KMS-11 (cell line): ENCODE measurements around the gene NOC4L.

Source experiments
- H2AFZ ChIP-seq: fragments of 200-600 bp; sonication (generic); 2 replicates; pipeline ENCODE4 v1.6.1; 2016; ENCODE audit warnings: antibody characterized with exemption, mixed run types, low read depth
- H3K27ac ChIP-seq: fragments of 200-600 bp; sonication (generic); 2 replicates; pipeline ENCODE4 v1.6.1; 2016; ENCODE audit warnings: mild to moderate bottlenecking, mixed run types
- H3K27me3 ChIP-seq: fragments of 200-600 bp; sonication (generic); 2 replicates; pipeline ENCODE4 v1.6.1; 2017; ENCODE audit warnings: mild to moderate bottlenecking, low read depth, mixed run types, moderate library complexity; ENCODE audit not compliant: insufficient read depth
- H3K36me3 ChIP-seq: fragments of 200-600 bp; sonication (generic); 2 replicates; pipeline ENCODE4 v1.6.1; 2017; ENCODE audit warnings: mild to moderate bottlenecking, mixed run types; ENCODE audit not compliant: insufficient read depth
- H3K4me1 ChIP-seq: fragments of 200-600 bp; sonication (generic); 2 replicates; pipeline ENCODE4 v1.6.1; 2016; ENCODE audit warnings: mild to moderate bottlenecking, low read depth, mixed run types; ENCODE audit not compliant: poor library complexity, severe bottlenecking
- H3K4me2 ChIP-seq: fragments of 200-600 bp; sonication (generic); 2 replicates; pipeline ENCODE4 v1.7.0; 2016; ENCODE audit warnings: mild to moderate bottlenecking, mixed run types
- H3K4me3 ChIP-seq: fragments of 200-600 bp; sonication (generic); IDR thresholded peaks from 2 replicates; pipeline ENCODE4 v1.6.1; 2017; ENCODE audit warnings: low read depth, low read length, mixed read lengths; ENCODE audit not compliant: insufficient read depth
- H3K79me2 ChIP-seq: fragments of 200-600 bp; sonication (generic); 2 replicates; pipeline ENCODE4 v1.6.1; 2016; ENCODE audit warnings: low read depth, mixed run types; ENCODE audit not compliant: insufficient read depth
- H3K9ac ChIP-seq: fragments of 200-600 bp; sonication (generic); 2 replicates; pipeline ENCODE4 v1.6.1; 2016; ENCODE audit warnings: mild to moderate bottlenecking, mixed run types
- H4K20me1 ChIP-seq: fragments of 200-600 bp; sonication (generic); 2 replicates; pipeline ENCODE4 v1.6.1; 2016; ENCODE audit warnings: mild to moderate bottlenecking, mixed run types; ENCODE audit not compliant: insufficient read depth
- CTCF ChIP-seq: fragments of 200-600 bp; sonication (generic); conservative IDR thresholded peaks from 2 replicates; pipeline ENCODE4 v1.6.1; 2017; ENCODE audit warnings: low read depth, mild to moderate bottlenecking, antibody characterized with exemption, low read length, moderate library complexity, mixed read lengths

Gene NOC4L

DNA sequence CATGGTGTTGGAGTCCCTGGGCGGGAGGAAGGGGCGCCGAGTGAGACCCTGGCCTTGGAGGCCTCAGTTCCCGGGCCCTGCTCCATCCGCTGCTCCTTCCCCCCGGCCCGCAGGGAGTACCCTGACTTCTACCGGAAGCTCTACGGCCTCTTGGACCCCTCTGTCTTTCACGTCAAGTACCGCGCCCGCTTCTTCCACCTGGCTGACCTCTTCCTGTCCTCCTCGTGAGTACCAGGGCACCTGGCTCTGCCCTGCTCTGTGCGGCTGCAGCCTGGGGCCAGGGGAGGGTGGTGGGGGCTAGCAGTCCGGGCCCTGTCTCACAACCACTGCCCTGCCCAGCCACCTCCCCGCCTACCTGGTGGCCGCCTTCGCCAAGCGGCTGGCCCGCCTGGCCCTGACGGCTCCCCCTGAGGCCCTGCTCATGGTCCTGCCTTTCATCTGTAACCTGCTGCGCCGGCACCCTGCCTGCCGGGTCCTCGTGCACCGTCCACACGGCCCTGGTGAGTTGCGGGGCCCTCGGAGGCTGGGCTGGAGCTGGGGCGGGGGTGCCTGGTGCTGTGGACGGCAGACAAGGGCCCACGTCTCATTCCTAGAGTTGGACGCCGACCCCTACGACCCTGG is 7.0 kb downstream of the NOC4L start:
- Histone ChIP-seq H3K9ac (no peak overlapping the region), H3K4me1 (no peaks in the 10 kb centered on the region), H2AFZ (no peak overlapping the region), H3K79me2 (peaks cover 7% of the 10 kb centered on the region; the same call in 1 of the 2 replicates), H3K27ac (no peak overlapping the region), H3K27me3 (no peaks in the 10 kb centered on the region), H3K4me2 (no peak overlapping the region), H3K36me3 (no peaks in the 10 kb centered on the region), H4K20me1 (no peaks in the 10 kb centered on the region), H3K4me3 (no peak overlapping the region)
- no peak for TF ChIP-seq CTCF

- no peaks in the 10 kb centered on the region for H3K36me3 ChIP-seq
- H3K79me2 ChIP-seq = 0 out of 2 replicates have a peak, but pooled peaks cover 1% of the 10 kb centered on the region
- H4K20me1 ChIP-seq = no peaks in the 10 kb centered on the region
- H3K27me3 ChIP-seq = no peaks in the 10 kb centered on the region
- no peak overlapping the region for H3K4me3 ChIP-seq
- H3K27ac ChIP-seq = no peak overlapping the region
- TF ChIP-seq CTCF = no peak
- no peak overlapping the region for H2AFZ ChIP-seq
- no peak overlapping the region for H3K9ac ChIP-seq
- H3K4me2 ChIP-seq = no peak overlapping the region
- H3K4me1 ChIP-seq = no peaks in the 10 kb centered on the region
These were observed 7.6 kb downstream of the NOC4L start for GRCh38 chr12:132151766-132152410.

DNA sequence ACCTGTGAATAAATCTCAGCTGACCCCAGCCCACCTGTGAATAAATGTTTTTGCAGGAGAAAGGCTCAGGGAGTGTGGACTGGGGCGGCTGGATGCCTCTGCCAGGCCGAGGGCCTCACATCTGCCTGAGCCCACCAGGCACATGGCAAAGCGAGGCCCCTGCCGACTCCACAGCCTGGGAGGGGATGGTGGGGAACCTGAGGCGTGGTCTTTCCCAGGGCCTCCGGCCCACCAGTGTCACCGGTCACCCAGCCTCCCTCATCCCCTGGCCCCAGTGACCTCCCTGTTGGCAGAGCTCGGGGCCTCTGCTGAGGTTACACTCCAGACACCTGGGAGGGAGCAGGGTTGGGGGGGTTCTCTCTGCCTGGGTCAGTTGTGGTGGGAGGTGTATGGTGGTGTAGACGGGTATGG is 8.2 kb downstream of the NOC4L start:
- Histone ChIP-seq H3K4me2 (no peak overlapping the region), H2AFZ (no peak overlapping the region), H4K20me1 (no peaks in the 10 kb centered on the region), H3K27me3 (no peaks in the 10 kb centered on the region), H3K36me3 (no peaks in the 10 kb centered on the region), H3K79me2 (no peaks in the 10 kb centered on the region), H3K4me1 (no peaks in the 10 kb centered on the region), H3K4me3 (no peak overlapping the region), H3K27ac (no peak overlapping the region), H3K9ac (no peak overlapping the region)
- no peak for TF ChIP-seq CTCF

- Histone ChIP-seq H3K4me2 (no peak overlapping the region), H3K79me2 (no peaks in the 10 kb centered on the region), H3K27me3 (no peaks in the 10 kb centered on the region), H3K27ac (no peak overlapping the region), H3K9ac (no peak overlapping the region), H2AFZ (no peak overlapping the region), H3K36me3 (no peaks in the 10 kb centered on the region), H3K4me3 (no peak overlapping the region), H4K20me1 (no peaks in the 10 kb centered on the region), H3K4me1 (no peaks in the 10 kb centered on the region)
- TF ChIP-seq CTCF = no peak
These were observed 8.7 kb downstream of the NOC4L start for GRCh38 chr12:132152953-132153352.
